AG20443 (cell line): Measurements from ENCODE around the gene CBX4.

Experiments
- DNase-seq: peaks from one replicate; pipeline ENCODE4 v3.0.0; 2012; ENCODE audit warnings: low spot score, mixed read lengths

Gene CBX4

GRCh38 chr17:79785900-79786810 lies 53.1 kb downstream of the CBX4 start:
- no peak for DNase-seq

- no peak for DNase-seq
Measured at GRCh38 chr17:79785017-79785899, 54.0 kb downstream of the CBX4 start.

GRCh38 chr17:79784353-79785016 lies 54.8 kb downstream of the CBX4 start:
- no peak for DNase-seq

- no peak for DNase-seq
Measured at GRCh38 chr17:79783891-79784290, 55.3 kb downstream of the CBX4 start.
